Measurements from ENCODE around the gene NHERF2. TPM values are rescaled to one million over a fixed set of nuclear protein-coding genes. Genes with fewer than 3 reads are reported as not detected.

Gene NHERF2
- total and polyA plus RNA-seq, 7 donors = 61.6 to 156 (median 86.8) TPM

DNA sequence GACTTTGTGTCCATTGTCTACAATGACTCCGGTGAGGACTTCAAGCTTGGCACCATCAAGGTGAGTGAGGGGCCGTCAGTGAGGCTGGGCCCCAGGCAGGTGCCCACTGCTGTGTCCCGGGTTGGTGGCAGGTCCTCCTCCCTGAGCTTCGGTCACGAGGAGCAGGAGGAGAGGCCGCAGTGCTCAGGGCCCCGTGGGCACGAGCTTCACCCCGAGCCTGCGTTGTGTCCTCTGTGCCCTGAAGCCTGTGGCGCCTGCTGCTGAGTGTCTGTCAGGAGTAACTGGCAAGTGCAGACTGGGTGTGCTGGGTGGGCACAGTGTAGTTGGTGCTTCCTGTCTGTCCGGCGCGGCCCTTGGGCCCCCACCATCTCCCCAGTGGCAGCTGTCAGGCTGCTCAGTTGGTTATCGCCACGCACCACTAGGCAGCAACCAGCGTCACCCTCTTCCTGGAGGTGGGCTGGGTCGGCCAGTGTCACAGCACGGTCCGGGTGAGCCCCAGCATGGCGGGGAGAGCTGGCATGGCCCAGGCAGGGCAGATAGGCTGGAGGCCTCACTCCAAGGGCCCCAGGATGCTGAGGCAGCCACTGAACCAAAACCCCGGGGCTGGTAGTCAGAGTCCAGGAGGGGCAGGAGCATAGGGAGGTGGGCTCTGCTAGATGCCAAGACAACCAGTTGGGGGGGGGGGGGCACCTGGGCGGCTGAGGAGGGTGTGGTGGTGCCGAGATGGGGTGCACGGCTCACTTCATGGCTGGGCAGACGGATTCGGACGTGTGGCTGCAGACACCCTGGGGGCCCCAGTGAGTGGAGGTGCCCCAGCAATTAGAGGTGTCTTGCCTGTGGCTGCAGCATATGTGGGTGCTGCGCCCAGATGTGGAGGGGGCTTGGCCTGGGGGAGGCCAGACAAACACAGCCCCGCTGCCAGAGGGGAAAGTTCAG lies 60.4 kb downstream of the NHERF2 start:
- DNase-seq = no peak
- no peaks in the 10 kb centered on the region for H3K27me3 ChIP-seq (ENCODE audit: insufficient read depth in 3 of 3, low read length in 2 of 3)
- WGBS, 3 donors = 78 to 90% (median 83%) methylated on average over 29 to 30 of the region's 30 CpGs
- no peaks in the 10 kb centered on the region for H3K9me3 ChIP-seq
- TF ChIP-seq, protein P1, sequence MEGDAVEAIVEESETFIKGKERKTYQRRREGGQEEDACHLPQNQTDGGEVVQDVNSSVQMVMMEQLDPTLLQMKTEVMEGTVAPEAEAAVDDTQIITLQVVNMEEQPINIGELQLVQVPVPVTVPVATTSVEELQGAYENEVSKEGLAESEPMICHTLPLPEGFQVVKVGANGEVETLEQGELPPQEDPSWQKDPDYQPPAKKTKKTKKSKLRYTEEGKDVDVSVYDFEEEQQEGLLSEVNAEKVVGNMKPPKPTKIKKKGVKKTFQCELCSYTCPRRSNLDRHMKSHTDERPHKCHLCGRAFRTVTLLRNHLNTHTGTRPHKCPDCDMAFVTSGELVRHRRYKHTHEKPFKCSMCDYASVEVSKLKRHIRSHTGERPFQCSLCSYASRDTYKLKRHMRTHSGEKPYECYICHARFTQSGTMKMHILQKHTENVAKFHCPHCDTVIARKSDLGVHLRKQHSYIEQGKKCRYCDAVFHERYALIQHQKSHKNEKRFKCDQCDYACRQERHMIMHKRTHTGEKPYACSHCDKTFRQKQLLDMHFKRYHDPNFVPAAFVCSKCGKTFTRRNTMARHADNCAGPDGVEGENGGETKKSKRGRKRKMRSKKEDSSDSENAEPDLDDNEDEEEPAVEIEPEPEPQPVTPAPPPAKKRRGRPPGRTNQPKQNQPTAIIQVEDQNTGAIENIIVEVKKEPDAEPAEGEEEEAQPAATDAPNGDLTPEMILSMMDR (IDR thresholded peaks at IDR 0.05) = no peak
- H3K4me3 ChIP-seq = no peak overlapping the region
- H3K36me3 ChIP-seq (ENCODE audit: insufficient read depth in 1 of 2, low read depth in 1 of 2) = peaks cover 0 to 92% of the 10 kb centered on the region in 2 donors
- no peak overlapping the region for H3K27ac ChIP-seq
- intact Hi-C loops (cut with DNase I) = no loop called here
- H3K4me1 ChIP-seq = peaks cover 14% of the 10 kb centered on the region
- no peak for ATAC-seq

DNA sequence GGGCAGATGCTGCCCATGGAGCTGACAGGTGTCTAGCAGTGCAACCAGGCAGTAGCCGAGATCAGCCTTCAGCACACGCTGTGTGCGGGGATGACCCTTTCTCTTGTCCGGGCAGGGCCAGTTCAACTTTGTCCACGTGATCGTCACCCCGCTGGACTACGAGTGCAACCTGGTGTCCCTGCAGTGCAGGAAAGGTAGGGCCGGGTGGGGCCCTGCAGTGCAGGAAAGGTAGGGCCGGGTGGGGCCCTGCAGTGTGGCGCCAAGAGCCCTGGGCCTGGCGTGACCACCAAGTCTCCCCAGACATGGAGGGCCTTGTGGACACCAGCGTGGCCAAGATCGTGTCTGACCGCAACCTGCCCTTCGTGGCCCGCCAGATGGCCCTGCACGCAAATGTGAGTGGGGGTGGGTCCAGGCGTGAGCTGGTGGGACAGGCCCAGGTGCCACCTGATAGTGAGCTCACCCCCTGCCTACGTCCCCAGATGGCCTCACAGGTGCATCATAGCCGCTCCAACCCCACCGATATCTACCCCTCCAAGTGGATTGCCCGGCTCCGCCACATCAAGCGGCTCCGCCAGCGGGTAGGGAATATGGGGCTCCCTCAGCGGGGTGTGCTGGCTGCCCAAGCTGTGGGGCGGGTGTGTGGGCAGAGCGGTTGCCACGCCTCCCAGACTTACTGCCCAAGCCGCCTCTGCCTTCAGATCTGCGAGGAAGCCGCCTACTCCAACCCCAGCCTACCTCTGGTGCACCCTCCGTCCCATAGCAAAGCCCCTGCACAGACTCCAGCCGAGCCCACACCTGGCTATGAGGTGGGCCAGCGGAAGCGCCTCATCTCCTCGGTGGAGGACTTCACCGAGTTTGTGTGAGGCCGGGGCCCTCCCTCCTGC lies 61.3 kb downstream of the NHERF2 start:
- DNase-seq = no peak
- H3K27me3 ChIP-seq (ENCODE audit: insufficient read depth in 3 of 3, low read length in 2 of 3) = no peaks in the 10 kb centered on the region
- peaks cover 3 to 92% of the 10 kb centered on the region in 2 donors for H3K36me3 ChIP-seq (ENCODE audit: insufficient read depth in 1 of 2, low read depth in 1 of 2)
- no peak for ATAC-seq
- WGBS, 3 donors = 89 to 93% (median 92%) methylated on average over 36 to 41 of the region's 41 CpGs
- intact Hi-C loops (cut with DNase I) = no loop called here
- TF ChIP-seq, protein P1 (IDR thresholded peaks at IDR 0.05) = no peak
- no peak overlapping the region for H3K4me3 ChIP-seq
- no peaks in the 10 kb centered on the region for H3K9me3 ChIP-seq
- no peak overlapping the region for H3K27ac ChIP-seq
- peaks cover 14% of the 10 kb centered on the region for H3K4me1 ChIP-seq

Other genes with a start within 250 kb of the NHERF2 start
Only the 30 nearest of the 31 such genes appear.
- gene NUBP2, start 243.9 kb upstream of the NHERF2 start, total RNA-seq = 10 to 100 TPM; 34.7 to 44.7 (median 38.5) TPM
- gene NUBP2, start 243.9 kb upstream of the NHERF2 start, polyA plus RNA-seq = 10 to 100 TPM; 61.9 to 96.0 (median 76.1) TPM
- under 1 TPM in 1 of 4 donors, not detected in 3; 0.22 TPM for gene IGFALS, start 233.2 kb upstream of the NHERF2 start, total RNA-seq
- gene IGFALS, start 233.2 kb upstream of the NHERF2 start, polyA plus RNA-seq = under 1 TPM; 0.12 to 0.38 (median 0.14) TPM
- 100 to 1,000 TPM; 123 to 167 (median 157) TPM for gene HAGH, start 200.1 kb upstream of the NHERF2 start, total RNA-seq
- 100 to 1,000 TPM; 112 to 277 (median 186) TPM for gene HAGH, start 200.1 kb upstream of the NHERF2 start, polyA plus RNA-seq
- 10 to 100 TPM; 23.2 to 28.1 (median 24.1) TPM for gene FAHD1, start 199.7 kb upstream of the NHERF2 start, total RNA-seq
- 10 to 100 TPM; 27.0 to 63.8 (median 30.2) TPM for gene FAHD1, start 199.7 kb upstream of the NHERF2 start, polyA plus RNA-seq
- gene MEIOB, start 154.7 kb upstream of the NHERF2 start, total RNA-seq = not detected
- not detected for gene MEIOB, start 154.7 kb upstream of the NHERF2 start, polyA plus RNA-seq
- not detected for gene HS3ST6, start 108.5 kb upstream of the NHERF2 start, total RNA-seq
- gene HS3ST6, start 108.5 kb upstream of the NHERF2 start, polyA plus RNA-seq = not detected
- 10 to 100 TPM; 44.2 to 65.3 (median 53.2) TPM for gene MSRB1, start 83.7 kb upstream of the NHERF2 start, total RNA-seq
- gene MSRB1, start 83.7 kb upstream of the NHERF2 start, polyA plus RNA-seq = 10 to 100 TPM; 50.4 to 83.4 (median 76.1) TPM
- 100 to 1,000 TPM; 205 to 296 (median 233) TPM for gene RPL3L, start 72.2 kb upstream of the NHERF2 start, total RNA-seq
- gene RPL3L, start 72.2 kb upstream of the NHERF2 start, polyA plus RNA-seq = 100 to 1,000 TPM; 116 to 315 (median 188) TPM
- 100 to 1,000 TPM; 350 to 465 (median 373) TPM for gene NDUFB10, start 67.4 kb upstream of the NHERF2 start, total RNA-seq
- gene NDUFB10, start 67.4 kb upstream of the NHERF2 start, polyA plus RNA-seq = 100 to 1,000 TPM; 753 to 870 (median 797) TPM
- gene RPS2, start 62.1 kb upstream of the NHERF2 start, total RNA-seq = 1,000 to 10,000 TPM; 1,044 to 1,902 (median 1,426) TPM
- gene RPS2, start 62.1 kb upstream of the NHERF2 start, polyA plus RNA-seq = 1,000 to 10,000 TPM; 2,097 to 3,940 (median 2,652) TPM
- not detected for gene RNF151, start 60.0 kb upstream of the NHERF2 start, total RNA-seq
- not detected for gene RNF151, start 60.0 kb upstream of the NHERF2 start, polyA plus RNA-seq
- gene TBL3, start 54.8 kb upstream of the NHERF2 start, total RNA-seq = 10 to 100 TPM; 31.5 to 41.8 (median 40.7) TPM
- gene TBL3, start 54.8 kb upstream of the NHERF2 start, polyA plus RNA-seq = 10 to 100 TPM; 51.6 to 78.0 (median 55.8) TPM
- gene NOXO1, start 45.4 kb upstream of the NHERF2 start, total RNA-seq = under 1 TPM in 1 of 4 donors, not detected in 3; 0.20 TPM
- gene NOXO1, start 45.4 kb upstream of the NHERF2 start, polyA plus RNA-seq = under 1 TPM; 0.27 to 0.77 (median 0.39) TPM
- gene GFER, start 42.7 kb upstream of the NHERF2 start, total RNA-seq = 10 to 100 TPM; 18.9 to 34.2 (median 28.4) TPM
- gene GFER, start 42.7 kb upstream of the NHERF2 start, polyA plus RNA-seq = 10 to 100 TPM; 40.0 to 53.2 (median 43.5) TPM
- under 1 TPM in 3 of 4 donors, not detected in 1; 0.24 to 0.52 (median 0.25) TPM for gene SYNGR3, start 36.9 kb upstream of the NHERF2 start, total RNA-seq
- under 1 TPM; 0.24 to 0.85 (median 0.25) TPM for gene SYNGR3, start 36.9 kb upstream of the NHERF2 start, polyA plus RNA-seq
- 10 to 100 TPM; 27.4 to 46.6 (median 44.8) TPM for gene ZNF598, start 17.1 kb upstream of the NHERF2 start, total RNA-seq
- gene ZNF598, start 17.1 kb upstream of the NHERF2 start, polyA plus RNA-seq = 10 to 100 TPM; 35.6 to 58.8 (median 51.9) TPM
- gene NPW, start 7.1 kb upstream of the NHERF2 start, total RNA-seq = under 1 TPM in 1 of 4 donors, not detected in 3; 0.66 TPM
- gene NPW, start 7.1 kb upstream of the NHERF2 start, polyA plus RNA-seq = under 1 TPM in 2 of 3 donors, not detected in 1; 0.14 to 0.43 TPM
- gene NTHL1, start 20.9 kb downstream of the NHERF2 start, total RNA-seq = 10 to 100 TPM in 1 of 4 donors, 1 to 10 TPM in 3; 3.1 to 11.9 (median 4.8) TPM
- gene NTHL1, start 20.9 kb downstream of the NHERF2 start, polyA plus RNA-seq = 10 to 100 TPM in 2 of 3 donors, 1 to 10 TPM in 1; 8.0 to 17.7 (median 16.8) TPM
- 10 to 100 TPM; 60.8 to 89.9 (median 73.8) TPM for gene TSC2, start 21.1 kb downstream of the NHERF2 start, total RNA-seq
- 10 to 100 TPM; 27.8 to 43.0 (median 29.7) TPM for gene TSC2, start 21.1 kb downstream of the NHERF2 start, polyA plus RNA-seq
- 100 to 1,000 TPM in 1 of 4 donors, 10 to 100 TPM in 3; 59.1 to 123 (median 86.0) TPM for gene PKD1, start 109.0 kb downstream of the NHERF2 start, total RNA-seq
- gene PKD1, start 109.0 kb downstream of the NHERF2 start, polyA plus RNA-seq = 10 to 100 TPM; 33.9 to 93.3 (median 58.4) TPM
- gene RAB26, start 121.7 kb downstream of the NHERF2 start, total RNA-seq = 1 to 10 TPM in 1 of 4 donors, under 1 TPM in 3; 0.32 to 1.7 (median 0.83) TPM
- gene RAB26, start 121.7 kb downstream of the NHERF2 start, polyA plus RNA-seq = under 1 TPM; 0.17 to 0.31 (median 0.21) TPM
- gene TRAF7, start 128.9 kb downstream of the NHERF2 start, total RNA-seq = 10 to 100 TPM; 15.6 to 47.5 (median 38.9) TPM
- gene TRAF7, start 128.9 kb downstream of the NHERF2 start, polyA plus RNA-seq = 10 to 100 TPM; 20.8 to 39.1 (median 27.3) TPM
- gene CASKIN1, start 169.7 kb downstream of the NHERF2 start, total RNA-seq = 1 to 10 TPM in 1 of 4 donors, under 1 TPM in 3; 0.63 to 1.0 (median 0.76) TPM
- gene CASKIN1, start 169.7 kb downstream of the NHERF2 start, polyA plus RNA-seq = under 1 TPM; 0.32 to 0.45 (median 0.43) TPM
- gene MLST8, start 178.6 kb downstream of the NHERF2 start, total RNA-seq = 10 to 100 TPM; 18.8 to 35.0 (median 28.7) TPM
- 10 to 100 TPM; 58.1 to 60.5 (median 59.7) TPM for gene MLST8, start 178.6 kb downstream of the NHERF2 start, polyA plus RNA-seq
- gene BRICD5, start 184.0 kb downstream of the NHERF2 start, total RNA-seq = 1 to 10 TPM in 3 of 4 donors, under 1 TPM in 1; 0.86 to 5.3 (median 4.1) TPM
- 1 to 10 TPM; 1.4 to 3.1 (median 1.8) TPM for gene BRICD5, start 184.0 kb downstream of the NHERF2 start, polyA plus RNA-seq
- 10 to 100 TPM; 27.2 to 35.9 (median 29.8) TPM for gene PGP, start 187.9 kb downstream of the NHERF2 start, total RNA-seq
- 10 to 100 TPM; 20.9 to 27.4 (median 24.0) TPM for gene PGP, start 187.9 kb downstream of the NHERF2 start, polyA plus RNA-seq
- 10 to 100 TPM; 11.1 to 22.9 (median 12.8) TPM for gene E4F1, start 196.7 kb downstream of the NHERF2 start, total RNA-seq
- gene E4F1, start 196.7 kb downstream of the NHERF2 start, polyA plus RNA-seq = 10 to 100 TPM; 16.8 to 21.8 (median 19.1) TPM
- gene DNASE1L2, start 209.5 kb downstream of the NHERF2 start, total RNA-seq = 1 to 10 TPM in 1 of 4 donors, under 1 TPM in 3; 0.28 to 1.2 (median 0.60) TPM
- under 1 TPM; 0.17 to 0.35 (median 0.30) TPM for gene DNASE1L2, start 209.5 kb downstream of the NHERF2 start, polyA plus RNA-seq
- gene ECI1, start 224.7 kb downstream of the NHERF2 start, total RNA-seq = 100 to 1,000 TPM; 103 to 143 (median 126) TPM
- 100 to 1,000 TPM in 2 of 3 donors, 10 to 100 TPM in 1; 81.7 to 205 (median 183) TPM for gene ECI1, start 224.7 kb downstream of the NHERF2 start, polyA plus RNA-seq
- gene RNPS1, start 241.2 kb downstream of the NHERF2 start, total RNA-seq = 100 to 1,000 TPM; 165 to 251 (median 187) TPM
- gene RNPS1, start 241.2 kb downstream of the NHERF2 start, polyA plus RNA-seq = 100 to 1,000 TPM; 193 to 441 (median 352) TPM

All from psoas muscle (tissue), 8 donors.